Loucy (cell line): ENCODE data around the gene PHPT1.

Experiments
- H2AFZ ChIP-seq: fragments of 200-600 bp; sonication (generic); 2 replicates; pipeline ENCODE4 v1.6.0; 2016; ENCODE audit warnings: antibody characterized with exemption, mild to moderate bottlenecking, low read length, moderate library complexity
- H3F3A ChIP-seq: fragments of 200-600 bp; 2 replicates; pipeline ENCODE4 v1.6.0; 2016; ENCODE audit warnings: antibody characterized with exemption, low read depth, mild to moderate bottlenecking
- H3K27me3 ChIP-seq: fragments of 200-600 bp; sonication (generic); 2 replicates; pipeline ENCODE4 v1.6.1; 2014; ENCODE audit warnings: low read length, mild to moderate bottlenecking; ENCODE audit not compliant: insufficient read depth, poor library complexity, severe bottlenecking
- H3K36me3 ChIP-seq: fragments of 200-600 bp; sonication (generic); 2 replicates; pipeline ENCODE4 v1.6.1; 2016; ENCODE audit warnings: low read length; ENCODE audit not compliant: insufficient read depth
- H3K4me1 ChIP-seq: fragments of 200-600 bp; sonication (generic); 2 replicates; pipeline ENCODE4 v1.5.1; 2014; ENCODE audit warnings: low read length, mild to moderate bottlenecking; ENCODE audit not compliant: insufficient read depth, poor library complexity, severe bottlenecking
- H3K4me2 ChIP-seq: fragments of 200-600 bp; sonication (generic); 2 replicates; pipeline ENCODE4 v1.6.0; 2014; ENCODE audit warnings: antibody characterized with exemption, low read length, low read depth, mild to moderate bottlenecking; ENCODE audit not compliant: poor library complexity, severe bottlenecking
- H3K4me3 ChIP-seq: fragments of 200-600 bp; sonication (generic); 2 replicates; pipeline ENCODE4 v1.5.1; 2014; ENCODE audit warnings: low read length, mild to moderate bottlenecking, mixed read lengths; ENCODE audit not compliant: poor library complexity, severe bottlenecking
- H3K79me2 ChIP-seq: fragments of 200-600 bp; sonication (generic); 2 replicates; pipeline ENCODE4 v1.6.1; 2014; ENCODE audit warnings: low read length; ENCODE audit not compliant: insufficient read depth
- H3K9ac ChIP-seq: fragments of 200-600 bp; sonication (generic); 2 replicates; pipeline ENCODE4 v1.6.0; 2014; ENCODE audit warnings: mild to moderate bottlenecking, low read depth, low read length, moderate library complexity; ENCODE audit not compliant: poor library complexity, severe bottlenecking
- H3K9me2 ChIP-seq: fragments of 200-600 bp; sonication (generic); replicated peaks from 2 replicates; pipeline ENCODE4 v1.6.1; 2016; ENCODE audit warnings: low read depth, low read length, mixed read lengths
- H3K9me3 ChIP-seq: fragments of 200-600 bp; sonication (generic); 2 replicates; pipeline ENCODE4 v1.6.1; 2014; ENCODE audit warnings: mild to moderate bottlenecking, antibody characterized with exemption, low read length, low read depth; ENCODE audit not compliant: insufficient read depth
- H4K20me1 ChIP-seq: fragments of 200-600 bp; sonication (generic); 2 replicates; pipeline ENCODE4 v1.6.0; 2014; ENCODE audit warnings: antibody characterized with exemption, low read length, mild to moderate bottlenecking; ENCODE audit not compliant: insufficient read depth, poor library complexity, severe bottlenecking
- CTCF ChIP-seq: fragments of 200-600 bp; sonication (generic); conservative IDR thresholded peaks from 2 replicates; pipeline ENCODE4 v1.5.1; 2014; ENCODE audit warnings: mild to moderate bottlenecking, antibody characterized with exemption, low read length
- EZH2phosphoT487 ChIP-seq: fragments of 200-600 bp; IDR thresholded peaks from 2 replicates; pipeline ENCODE4 v1.6.1; 2018; ENCODE audit warnings: antibody characterized with exemption, mild to moderate bottlenecking, moderate library complexity, borderline replicate concordance

PHPT1 gene

GRCh38 chr9:136860529-136860928, 11.3 kb downstream of the PHPT1 start:
- Histone ChIP-seq H3K9me2 (no peaks in the 10 kb centered on the region), H3F3A (no peaks in the 10 kb centered on the region), H3K36me3 (peaks cover 22% of the 10 kb centered on the region; the same call in 1 of the 2 replicates), H2AFZ (no peak overlapping the region), H3K9me3 (no peaks in the 10 kb centered on the region), H3K79me2 (peaks cover 28% of the 10 kb centered on the region), H3K27me3 (no peaks in the 10 kb centered on the region), H3K4me3 (no peak overlapping the region), H3K4me2 (no peak overlapping the region), H4K20me1 (peaks cover 26% of the 10 kb centered on the region), H3K9ac (no peak overlapping the region), H3K4me1 (peaks cover 10% of the 10 kb centered on the region)
- TF ChIP-seq CTCF, result no peak
- TF ChIP-seq EZH2phosphoT487, result no peak

GRCh38 chr9:136860933-136861873, 12.0 kb downstream of the PHPT1 start:
- no peak overlapping the region for H3K9ac ChIP-seq

GRCh38 chr9:136861874-136862457, 12.8 kb downstream of the PHPT1 start:
- Histone ChIP-seq H4K20me1 (peaks cover 27% of the 10 kb centered on the region), H3K9me2 (no peaks in the 10 kb centered on the region), H3K9me3 (no peaks in the 10 kb centered on the region), H3K4me2 (no peak overlapping the region), H3K79me2 (peaks cover 36% of the 10 kb centered on the region), H3K4me1 (peaks cover 11% of the 10 kb centered on the region), H3K27me3 (no peaks in the 10 kb centered on the region), H3F3A (no peaks in the 10 kb centered on the region), H2AFZ (no peak overlapping the region), H3K36me3 (peaks cover 22% of the 10 kb centered on the region; the same call in 1 of the 2 replicates), H3K4me3 (no peak overlapping the region), H3K9ac (no peak overlapping the region)
- TF ChIP-seq CTCF (no peak), EZH2phosphoT487 (no peak)

More at GRCh38 chr9:136860933-136861873, 12.0 kb downstream of the PHPT1 start:
- no peak overlapping the region for H3K4me2 ChIP-seq
- H3K4me1 ChIP-seq, result peaks cover 10% of the 10 kb centered on the region
- no peaks in the 10 kb centered on the region for H3F3A ChIP-seq
- no peaks in the 10 kb centered on the region for H3K27me3 ChIP-seq
- peaks cover 22% of the 10 kb centered on the region; the same call in 1 of the 2 replicates for H3K36me3 ChIP-seq
- H3K4me3 ChIP-seq, result no peak overlapping the region
- peaks cover 34% of the 10 kb centered on the region for H3K79me2 ChIP-seq
- no peaks in the 10 kb centered on the region for H3K9me3 ChIP-seq
- peaks cover 27% of the 10 kb centered on the region for H4K20me1 ChIP-seq
- no peak overlapping the region for H2AFZ ChIP-seq
- TF ChIP-seq EZH2phosphoT487 (no peak), CTCF (no peak)
- H3K9me2 ChIP-seq, result no peaks in the 10 kb centered on the region
